Tibial nerve (tissue), 4 donors: ENCODE measurements around the gene SURF2.

Experiments
- CTCF ChIP-seq, 5 experiments: fragments of 200-600 bp in 3 of 5; fragments of 450-650 bp in 2 of 5; sonication (generic) in 3 of 5; IDR thresholded peaks; one replicate each; pipeline ENCODE4 v1.5.1; 2016 to 2019; ENCODE audit warnings: antibody characterized with exemption in 5 of 5, mild to moderate bottlenecking in 3 of 5, moderate library complexity in 2 of 5
- EP300 ChIP-seq, 2 donors: sonication (generic); formaldehyde crosslinking; IDR thresholded peaks; one replicate each; pipeline ENCODE4 v1.6.1; 2017; ENCODE audit warnings: antibody characterized with exemption in 2 of 2, mild to moderate bottlenecking in 1 of 2
- POLR2A ChIP-seq, 2 donors: fragments of 450-650 bp; IDR thresholded peaks; one replicate each; pipeline ENCODE4 v1.6.1; 2017; ENCODE audit warnings: antibody characterized with exemption in 2 of 2, mild to moderate bottlenecking in 2 of 2, moderate library complexity in 2 of 2

GRCh38 chr9:133340256-133340655 is 16.1 kb upstream of the SURF2 start:
- TF ChIP-seq CTCF (IDR thresholded peaks at IDR 0.05): no peak
- TF ChIP-seq POLR2A (IDR thresholded peaks at IDR 0.05): no peak
- TF ChIP-seq EP300 (IDR thresholded peaks at IDR 0.05): no peak
